Esophagus muscularis mucosa (tissue), 4 donors: ENCODE measurements around the gene GALM.

Source experiments
- EP300 ChIP-seq: sonication (generic); formaldehyde crosslinking; IDR thresholded peaks from one replicate; pipeline ENCODE4 v1.6.1; 2017; ENCODE audit warnings: antibody characterized with exemption
- POLR2A ChIP-seq: fragments of 450-650 bp; IDR thresholded peaks from one replicate; pipeline ENCODE4 v1.6.1; 2017; ENCODE audit warnings: antibody characterized with exemption, moderate library complexity, mild to moderate bottlenecking, low read depth
- TF ChIP-seq, protein P1 (sequence below), 3 experiments: fragments of 200-600 bp in 2 of 3; fragments of 450-650 bp in 1 of 3; sonication (generic) in 2 of 3; IDR thresholded peaks; one replicate each; pipeline ENCODE4 v1.5.1; 2017 to 2019; ENCODE audit warnings: antibody characterized with exemption in 3 of 3, mild to moderate bottlenecking in 2 of 3, moderate library complexity in 1 of 3

DNA sequence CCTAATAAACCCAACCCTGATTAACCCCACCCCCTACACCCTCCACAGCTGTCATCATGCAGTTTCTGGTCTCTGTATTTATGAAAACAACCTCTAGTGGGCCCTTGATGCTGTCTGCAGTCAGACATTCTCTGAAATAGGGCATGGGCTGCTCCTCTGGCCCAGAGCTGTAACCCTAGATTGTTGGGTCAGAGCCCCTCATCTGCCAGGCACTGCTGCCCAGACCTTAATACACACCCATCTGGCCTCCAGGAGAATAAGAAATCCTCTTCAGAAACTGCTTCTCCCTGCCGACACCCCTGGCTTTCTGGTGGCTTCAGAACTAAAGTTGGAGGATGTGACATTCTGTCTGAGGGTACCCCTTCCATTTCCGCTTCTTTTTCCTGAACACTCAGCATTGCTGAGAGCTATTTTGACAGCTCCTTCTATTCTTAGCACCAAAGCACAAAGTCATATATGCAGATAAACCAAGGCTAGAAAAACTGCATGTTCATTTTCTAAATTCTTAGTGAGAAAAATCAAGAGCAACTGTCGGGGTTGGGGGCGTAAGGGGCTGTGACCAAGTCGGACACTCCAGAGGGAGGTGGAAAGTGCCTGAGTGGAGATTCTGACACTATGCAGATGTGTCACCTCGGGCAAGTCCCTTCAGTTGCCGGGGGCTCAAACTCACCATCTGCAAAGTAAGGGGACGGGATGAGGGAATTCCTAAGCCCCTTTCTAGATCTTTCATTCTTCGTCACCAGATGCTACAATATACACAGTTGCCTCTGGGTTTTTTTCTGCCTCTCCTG, 56.6 kb downstream of the GALM start:
- TF ChIP-seq EP300 (no peak), POLR2A (no peak)
- TF ChIP-seq, protein P1, sequence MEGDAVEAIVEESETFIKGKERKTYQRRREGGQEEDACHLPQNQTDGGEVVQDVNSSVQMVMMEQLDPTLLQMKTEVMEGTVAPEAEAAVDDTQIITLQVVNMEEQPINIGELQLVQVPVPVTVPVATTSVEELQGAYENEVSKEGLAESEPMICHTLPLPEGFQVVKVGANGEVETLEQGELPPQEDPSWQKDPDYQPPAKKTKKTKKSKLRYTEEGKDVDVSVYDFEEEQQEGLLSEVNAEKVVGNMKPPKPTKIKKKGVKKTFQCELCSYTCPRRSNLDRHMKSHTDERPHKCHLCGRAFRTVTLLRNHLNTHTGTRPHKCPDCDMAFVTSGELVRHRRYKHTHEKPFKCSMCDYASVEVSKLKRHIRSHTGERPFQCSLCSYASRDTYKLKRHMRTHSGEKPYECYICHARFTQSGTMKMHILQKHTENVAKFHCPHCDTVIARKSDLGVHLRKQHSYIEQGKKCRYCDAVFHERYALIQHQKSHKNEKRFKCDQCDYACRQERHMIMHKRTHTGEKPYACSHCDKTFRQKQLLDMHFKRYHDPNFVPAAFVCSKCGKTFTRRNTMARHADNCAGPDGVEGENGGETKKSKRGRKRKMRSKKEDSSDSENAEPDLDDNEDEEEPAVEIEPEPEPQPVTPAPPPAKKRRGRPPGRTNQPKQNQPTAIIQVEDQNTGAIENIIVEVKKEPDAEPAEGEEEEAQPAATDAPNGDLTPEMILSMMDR (IDR thresholded peaks at IDR 0.05): no peak
